ENCODE data around the gene NUCKS1.

The NUCKS1 gene

DNA sequence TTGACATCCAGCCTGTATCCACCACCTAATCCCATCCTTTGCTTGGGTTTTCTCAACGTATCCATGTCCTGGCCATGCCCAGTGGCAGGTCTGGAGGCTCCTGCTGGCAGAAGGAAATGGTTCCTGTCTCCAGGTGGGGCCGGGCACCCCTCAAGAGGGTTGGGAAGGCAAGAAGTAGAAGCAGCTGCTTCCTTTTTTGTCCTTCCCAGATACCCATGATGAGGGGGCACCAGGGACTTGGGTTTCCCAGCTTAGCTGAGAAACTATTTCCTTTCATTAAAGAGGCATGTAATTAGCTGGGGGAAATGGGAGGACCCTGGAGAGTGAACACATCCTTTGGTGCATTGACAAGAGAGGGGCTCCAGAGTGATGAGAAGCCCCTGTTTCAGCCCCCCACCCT lies 48.6 kb downstream of the NUCKS1 start:
- DNase-seq (ENCODE audit: low spot score) (no peak), FAIRE-seq (no peak)

DNA sequence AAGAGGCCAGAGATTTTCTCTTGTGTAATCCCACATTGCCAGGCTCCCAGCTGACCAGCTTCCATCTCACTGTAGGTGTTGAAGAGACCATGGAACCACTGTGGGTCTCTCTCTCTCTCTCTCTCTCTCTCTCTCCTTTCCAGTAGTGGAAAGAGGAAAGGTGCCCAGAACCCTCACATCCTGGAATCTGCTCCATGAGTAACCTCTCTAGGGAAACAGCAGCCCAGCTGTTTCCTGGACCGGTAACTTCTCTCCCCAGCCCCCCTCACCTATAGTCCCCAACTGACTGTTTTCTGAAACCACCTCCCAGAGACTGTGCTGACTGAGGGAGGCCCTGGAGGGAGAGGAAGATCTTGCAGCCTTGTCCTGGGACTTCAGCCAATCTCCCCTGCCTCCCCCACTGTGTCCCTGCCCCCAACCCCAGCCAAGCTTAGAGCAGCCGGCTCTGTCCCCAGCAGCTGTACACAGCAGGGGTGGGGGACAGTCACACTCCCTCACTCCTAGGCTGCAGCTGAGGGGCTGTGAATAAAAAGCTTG lies 49.0 kb downstream of the NUCKS1 start:
- FAIRE-seq (no peak), DNase-seq (ENCODE audit: low spot score) (no peak)

DNA sequence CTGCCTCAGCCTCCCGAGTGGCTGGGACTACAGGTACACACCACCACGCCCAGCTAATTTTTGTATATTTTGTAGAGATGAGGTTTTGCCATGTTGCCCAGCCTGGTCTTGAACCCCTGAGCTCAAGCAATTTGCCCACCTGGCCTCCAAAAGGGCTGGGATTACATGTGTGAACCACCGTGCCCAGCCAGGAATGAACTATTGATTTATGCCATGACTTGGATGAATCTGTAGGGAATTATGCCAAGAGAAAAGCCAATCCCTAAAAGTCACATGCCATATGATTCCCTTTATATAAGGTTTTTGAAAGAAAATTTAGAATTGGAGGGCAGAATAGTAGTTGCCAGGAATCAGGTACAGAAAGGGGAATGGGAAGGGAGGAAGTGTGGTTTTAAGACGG lies 50.6 kb downstream of the NUCKS1 start:
- no peak for FAIRE-seq

DNA sequence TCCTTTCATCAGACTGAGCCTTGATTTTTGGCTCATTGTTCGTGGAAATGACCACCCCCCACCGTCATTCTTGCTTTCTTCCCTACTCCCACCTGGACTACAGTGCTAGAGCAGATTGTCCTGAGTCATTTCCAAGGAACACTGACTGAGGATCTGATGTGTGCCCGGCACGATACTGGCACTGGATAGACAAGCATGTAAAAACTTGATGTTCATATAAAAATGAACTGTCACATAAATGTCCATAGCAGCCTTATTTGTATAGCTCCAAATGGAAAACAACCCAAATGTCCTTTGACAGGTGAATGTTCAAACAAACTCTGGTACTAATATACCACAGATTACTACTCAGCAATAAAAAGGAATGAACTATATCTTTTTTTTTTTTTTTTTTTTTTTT lies 51.1 kb downstream of the NUCKS1 start:
- DNase-seq (ENCODE audit: low spot score) (no peak), FAIRE-seq (no peak)

More for the DNA sequence above, 50.6 kb downstream of the NUCKS1 start:
- DNase-seq (ENCODE audit: low spot score), result no peak

DNA sequence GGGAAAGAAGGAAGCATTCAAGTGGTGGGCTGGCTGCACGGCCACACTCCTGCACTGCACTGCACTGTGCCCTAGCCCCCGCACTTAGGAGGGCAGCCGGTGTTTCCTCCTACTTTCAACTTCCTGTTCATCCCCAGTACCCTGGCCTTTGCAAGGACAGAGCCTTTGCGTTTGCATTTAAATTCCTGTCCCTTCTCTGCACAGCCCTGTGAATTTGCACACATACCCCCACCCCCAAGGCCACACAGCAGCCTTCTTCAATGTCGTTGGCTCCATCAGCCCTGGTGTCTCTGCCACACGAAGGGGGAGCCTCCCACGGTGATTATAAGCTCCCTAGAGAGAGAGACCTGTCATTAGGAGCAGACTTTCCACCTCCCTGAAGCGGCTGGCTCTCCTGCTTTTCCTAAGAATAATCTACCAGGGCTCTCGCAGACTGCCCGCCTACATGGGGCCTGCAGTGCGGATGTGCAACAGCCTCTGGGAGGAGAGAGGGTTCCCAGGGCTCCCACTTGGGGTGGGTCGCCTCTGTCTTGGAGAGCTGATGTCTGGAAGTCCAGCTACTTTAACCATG lies 56.5 kb downstream of the NUCKS1 start:
- DNase-seq (ENCODE audit: low spot score) (no peak), FAIRE-seq (no peak)

DNA sequence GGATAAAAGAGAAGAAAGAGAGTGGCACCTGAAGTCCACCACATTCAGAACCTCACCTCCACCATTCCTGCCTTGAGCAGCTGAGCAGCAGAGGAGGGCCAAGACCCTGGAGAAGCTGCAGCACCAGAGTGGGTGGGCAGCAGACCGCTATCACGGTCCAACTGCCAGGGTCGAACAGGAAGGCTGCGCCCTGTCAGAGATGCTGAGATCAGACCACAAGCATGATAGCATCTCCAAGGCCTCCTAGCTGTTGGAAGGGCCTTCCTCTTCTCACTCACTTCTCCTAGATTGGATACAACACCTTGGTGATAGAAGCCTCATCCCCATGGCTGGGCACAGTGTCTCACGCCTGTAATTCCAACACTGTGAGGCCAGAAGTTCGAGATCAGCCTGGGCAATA lies 57.6 kb downstream of the NUCKS1 start:
- DNase-seq (ENCODE audit: low spot score), result no peak
- FAIRE-seq, result no peak

DNA sequence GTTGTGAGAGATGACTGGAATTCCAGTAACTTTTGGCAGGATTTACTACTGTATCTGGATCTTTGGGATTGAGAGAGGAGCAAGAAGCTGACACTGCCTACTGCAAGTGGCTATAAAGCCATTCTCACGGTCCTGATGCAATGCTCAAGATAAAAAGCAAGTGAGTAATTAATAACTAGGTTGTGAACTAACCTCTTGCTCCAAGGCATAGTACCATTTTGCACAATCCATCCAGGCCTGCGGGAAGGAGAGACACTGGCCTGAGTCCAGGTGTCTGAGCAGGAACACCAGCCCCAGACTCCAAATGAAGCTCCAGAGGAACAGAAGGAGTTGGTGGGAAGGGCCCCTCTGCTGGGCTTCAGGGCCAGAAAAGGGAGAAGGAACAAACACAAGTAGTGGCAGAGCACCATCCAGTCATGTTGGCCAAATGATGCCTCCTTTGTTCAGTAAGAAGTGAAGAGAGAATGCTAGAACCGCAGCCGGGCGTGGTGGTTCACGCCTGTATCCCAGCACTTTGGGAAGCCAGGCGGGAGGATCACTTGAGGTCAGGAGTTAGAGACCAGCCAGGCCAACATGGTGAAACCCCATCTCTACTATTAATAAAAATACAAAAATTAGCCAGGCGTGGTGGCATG lies 59.7 kb downstream of the NUCKS1 start:
- no peak for DNase-seq (ENCODE audit: low spot score)
- FAIRE-seq, result no peak

DNA sequence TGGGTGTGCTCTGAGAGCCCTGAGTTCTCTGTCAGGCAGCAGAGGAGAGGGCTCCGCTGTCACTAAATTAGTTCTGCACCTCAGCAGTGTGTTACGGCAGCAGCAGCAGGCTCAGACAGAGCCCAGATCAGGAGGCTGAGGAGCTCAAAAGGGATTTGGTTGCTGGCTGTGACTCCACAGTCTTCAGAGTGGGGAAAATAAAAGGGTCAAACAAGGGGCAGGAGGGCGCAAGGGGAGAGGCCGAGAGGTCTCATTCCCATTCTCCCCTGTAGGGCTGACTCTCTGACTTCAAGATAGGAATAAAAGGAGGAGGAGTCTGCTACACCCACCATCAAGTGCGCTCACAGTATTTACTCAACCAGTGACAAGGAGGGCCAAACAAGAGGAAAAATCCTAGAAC lies 60.5 kb downstream of the NUCKS1 start:
- DNase-seq (ENCODE audit: low spot score) (no peak), FAIRE-seq (no peak)

DNA sequence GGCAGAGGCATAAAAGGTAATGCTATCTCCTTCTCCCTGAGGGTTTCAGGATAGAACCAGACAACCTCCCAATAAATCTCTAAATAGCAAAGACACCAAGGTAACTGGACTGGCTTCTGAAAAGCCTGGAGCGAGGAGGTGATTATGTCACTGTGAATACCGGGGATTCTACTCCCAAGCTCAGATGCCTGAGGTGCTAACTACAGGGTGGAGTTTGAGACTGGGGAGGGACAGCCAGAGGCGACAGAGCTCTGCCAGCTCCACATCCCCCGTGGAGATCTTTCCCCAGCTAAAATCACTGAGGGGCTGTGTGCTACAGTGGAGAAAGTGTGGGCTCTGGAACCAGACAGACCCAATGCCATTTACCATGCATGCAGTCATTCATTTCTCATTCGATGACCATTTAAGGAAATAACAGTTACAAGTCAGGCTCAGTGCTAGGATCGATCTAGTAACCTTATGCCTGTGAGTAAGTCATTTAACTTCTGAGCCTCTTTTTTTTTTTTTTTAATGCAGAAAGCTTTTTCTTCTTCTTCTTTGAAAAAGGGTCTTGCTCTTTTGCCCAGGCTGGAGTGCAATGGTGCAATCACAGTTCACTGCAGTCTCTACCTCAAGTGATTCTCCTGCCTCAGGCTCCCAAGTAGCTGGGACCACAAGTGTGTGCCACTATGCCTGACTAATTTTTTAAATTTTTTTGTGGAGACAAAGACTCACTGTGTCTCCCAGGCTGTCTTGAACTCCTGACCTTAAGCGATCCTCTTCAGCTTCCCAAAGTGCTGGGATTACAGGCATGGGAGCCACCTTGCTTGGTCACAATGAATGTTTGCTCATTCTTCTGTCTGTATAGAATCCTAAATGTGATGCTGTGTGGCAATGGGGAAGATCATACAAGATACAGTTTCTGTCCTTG lies 61.6 kb downstream of the NUCKS1 start:
- DNase-seq (ENCODE audit: low spot score) (no peak), FAIRE-seq (no peak)

DNA sequence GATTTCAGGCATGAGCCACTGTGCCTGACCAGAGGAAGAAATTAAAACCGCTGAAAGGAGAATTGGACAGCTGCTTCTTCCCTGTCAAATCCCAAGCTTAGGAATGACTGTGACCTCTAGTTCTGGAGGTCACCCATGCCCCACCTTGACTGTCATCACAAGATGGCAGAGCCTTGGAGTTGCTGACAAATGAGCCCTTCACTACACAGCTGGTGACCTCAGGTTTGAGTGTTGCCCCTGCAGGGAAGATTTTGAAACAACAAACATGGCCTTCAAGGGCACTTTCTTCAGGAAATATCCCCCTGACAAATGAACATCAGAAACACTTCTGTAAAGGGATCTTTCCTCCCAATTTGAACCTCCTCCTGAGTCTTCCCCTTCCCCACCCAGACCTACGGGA lies 62.7 kb downstream of the NUCKS1 start:
- no peak for DNase-seq (ENCODE audit: low spot score)
- FAIRE-seq, result no peak

DNA sequence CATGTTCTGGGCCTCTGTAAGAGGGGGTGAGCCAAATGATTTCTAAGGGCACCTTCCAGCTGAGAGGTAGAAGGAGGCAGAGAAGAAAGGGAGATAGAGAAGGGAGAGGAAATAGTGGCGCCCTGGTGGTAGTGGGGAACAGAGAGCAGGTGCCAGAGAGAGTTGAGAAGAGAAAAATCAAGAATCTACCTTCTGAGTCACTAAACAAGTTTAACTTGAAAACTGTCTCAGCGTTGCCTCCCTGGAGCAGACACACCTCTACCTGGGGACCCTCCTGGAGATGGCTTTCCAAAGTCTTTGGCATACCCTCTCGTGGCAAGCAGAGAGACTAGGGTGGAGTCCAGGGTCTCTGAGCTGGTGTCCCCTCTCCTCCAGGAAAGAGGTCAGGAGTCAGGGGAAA lies 68.6 kb downstream of the NUCKS1 start:
- no peak for DNase-seq (ENCODE audit: low spot score)
- FAIRE-seq, result no peak

DNA sequence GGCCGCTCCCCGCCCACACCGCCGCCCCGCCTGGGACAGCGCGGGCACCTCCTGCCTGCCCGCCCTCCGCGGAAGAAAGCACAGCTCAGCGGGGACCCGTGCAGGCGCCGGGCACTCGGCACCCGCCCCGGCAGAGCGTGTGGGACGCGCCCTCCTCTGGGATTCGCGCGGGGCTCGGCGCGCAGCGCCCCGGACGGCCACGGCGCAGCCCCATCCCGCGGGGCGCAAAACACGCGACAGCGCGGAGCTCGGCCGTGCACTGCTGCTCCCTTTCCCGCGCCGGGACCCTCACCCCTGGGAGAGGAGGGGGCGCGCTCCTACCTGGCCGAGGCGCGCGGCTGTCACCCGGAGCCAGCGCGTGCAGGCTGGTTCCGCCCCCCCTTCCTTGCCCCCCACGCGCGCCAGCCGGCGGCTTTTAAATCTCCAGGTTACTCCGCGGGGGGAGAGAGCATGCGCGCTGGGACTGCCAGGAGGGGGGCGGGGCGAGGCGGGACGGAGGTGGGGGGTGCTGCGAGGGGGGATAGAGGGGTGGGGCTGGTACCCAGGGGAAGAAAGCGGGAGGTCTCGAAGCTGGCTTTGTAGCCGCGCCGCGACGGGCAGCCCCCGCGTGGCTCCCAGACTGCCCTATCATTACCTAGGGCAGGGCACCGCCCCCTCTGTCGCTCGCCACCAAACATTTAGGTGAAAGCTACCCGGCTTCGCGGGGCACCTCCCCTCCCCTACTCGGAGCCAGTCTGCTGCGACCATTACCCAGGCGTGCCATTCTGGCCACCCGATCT lies 69.7 kb downstream of the NUCKS1 start, which contains the start of gene SLC45A3:
SLC45A3 (minus strand) TSS at position 437 of the 779 bp plus-strand sequence. CDS start 15,853 bp downstream, outside the sequence.
- no peak for FAIRE-seq
- peak; percentile 81 for DNase-seq (ENCODE audit: low spot score)

DNA sequence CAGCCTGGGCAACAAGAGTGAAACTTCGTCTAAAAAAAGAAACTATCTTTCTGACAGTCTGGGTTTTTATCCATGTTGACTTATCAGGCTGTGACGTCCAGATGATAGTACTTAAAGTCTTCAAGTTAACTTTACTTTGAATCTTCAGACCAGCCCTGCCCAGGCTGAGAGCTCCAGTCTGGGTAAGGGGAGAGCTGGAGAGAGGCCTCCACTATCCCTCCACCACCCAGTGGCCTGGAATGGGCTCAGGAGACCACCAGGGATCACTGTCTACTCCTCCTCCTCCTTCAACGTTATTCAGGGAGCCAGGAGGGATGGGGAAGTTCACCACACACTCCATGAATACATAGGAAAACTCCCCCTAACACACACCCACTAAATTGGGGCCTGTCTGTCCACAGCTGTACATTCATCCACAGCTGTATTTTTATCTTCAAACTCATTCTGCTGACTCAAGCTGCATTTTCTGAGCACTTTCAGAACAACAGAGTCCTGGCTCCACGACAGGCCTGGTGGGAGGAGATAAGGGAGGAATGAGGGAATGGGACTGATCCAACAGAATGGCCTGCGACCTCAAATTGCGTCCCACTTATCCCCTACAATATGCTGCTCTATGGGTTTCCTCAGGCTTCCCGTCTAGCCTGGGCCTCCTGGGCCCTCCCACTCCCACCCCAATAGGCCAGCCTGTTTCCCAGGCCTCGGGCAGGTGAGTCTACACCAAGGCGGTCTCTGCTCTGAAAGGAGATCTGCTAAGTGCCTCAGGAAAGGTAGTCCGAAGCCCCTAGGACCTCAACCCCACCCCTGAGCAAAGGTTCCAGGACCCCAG lies 71.5 kb downstream of the NUCKS1 start:
- FAIRE-seq, result no peak
- no peak for DNase-seq (ENCODE audit: low spot score)

DNA sequence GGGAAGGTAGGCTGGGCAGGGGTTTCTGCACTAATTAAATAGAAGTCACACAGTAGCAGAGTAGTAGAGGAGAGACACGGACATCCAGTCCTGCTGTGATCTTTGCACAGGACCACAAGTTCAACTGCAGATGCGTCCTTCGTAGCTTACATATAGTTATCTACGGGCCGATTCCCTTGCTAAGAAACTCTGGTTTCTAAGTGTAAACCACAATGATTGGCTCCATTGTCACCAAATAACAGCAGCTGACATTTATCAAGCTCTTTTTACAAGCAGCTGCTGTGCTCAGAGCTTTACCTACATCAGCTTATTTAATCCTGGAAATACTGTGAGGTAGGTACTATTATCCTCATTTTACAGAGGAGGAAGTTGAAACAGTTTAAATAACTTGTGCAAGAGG lies 72.8 kb downstream of the NUCKS1 start:
- FAIRE-seq (no peak), DNase-seq (ENCODE audit: low spot score) (no peak)

DNA sequence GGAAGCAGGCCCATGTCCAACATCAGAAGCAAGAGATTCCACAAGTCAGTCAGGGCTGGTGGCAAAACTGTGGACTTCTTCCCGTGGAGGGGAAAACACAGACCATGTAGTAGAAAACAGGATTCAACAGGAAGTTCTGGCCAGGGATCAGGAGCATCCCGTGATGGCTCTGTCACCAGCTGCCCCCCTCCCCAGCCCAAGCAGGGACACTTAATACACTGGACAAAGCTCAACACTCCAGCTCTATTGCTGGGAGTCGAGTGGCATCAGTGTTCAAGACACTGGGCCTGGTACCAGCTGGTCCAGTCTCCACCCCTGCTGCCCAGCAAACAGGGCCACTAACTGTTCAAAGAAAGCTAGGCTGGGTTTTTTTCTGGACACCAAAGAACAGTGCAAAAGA lies 73.4 kb downstream of the NUCKS1 start:
- FAIRE-seq (no peak), DNase-seq (ENCODE audit: low spot score) (no peak)

DNA sequence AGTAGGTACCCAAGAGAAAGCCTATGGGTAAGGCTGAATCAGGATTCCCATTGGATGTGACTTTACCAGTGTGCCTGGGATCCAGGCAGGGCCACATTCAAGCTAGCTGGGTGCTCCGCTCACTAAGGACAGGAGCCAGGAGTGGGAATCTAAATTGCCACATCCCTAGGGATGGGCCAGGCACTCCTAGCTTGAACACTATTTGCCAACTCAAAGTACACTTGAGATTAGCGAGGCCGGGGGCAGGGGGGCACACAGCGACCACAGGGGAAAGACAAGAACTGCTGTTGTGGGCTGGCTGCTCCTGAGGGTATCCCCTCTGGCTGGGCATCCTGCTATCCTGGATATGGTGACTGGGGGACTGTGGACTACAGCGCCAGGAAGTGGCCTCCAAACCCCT lies 74.0 kb downstream of the NUCKS1 start:
- DNase-seq (ENCODE audit: low spot score) (no peak), FAIRE-seq (no peak)

DNA sequence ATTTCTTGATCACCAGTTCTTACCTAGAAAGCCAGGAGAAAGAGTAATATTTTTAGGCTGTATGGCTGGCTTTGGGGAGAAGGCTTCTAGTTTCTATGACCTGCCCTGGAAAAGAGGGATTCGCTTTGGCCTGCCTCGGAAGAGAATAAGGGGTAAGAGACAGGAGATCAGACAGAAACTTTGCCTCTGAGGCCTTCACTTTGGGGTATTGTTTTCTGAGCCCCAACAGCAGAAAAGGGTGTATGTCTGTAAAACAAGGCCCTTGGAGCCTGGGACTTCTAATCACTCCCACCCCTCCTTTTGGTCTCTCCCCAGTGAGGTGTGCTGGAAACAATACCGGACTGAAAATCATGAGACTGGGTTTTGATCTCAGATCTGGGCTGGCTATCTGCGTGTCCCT lies 74.7 kb downstream of the NUCKS1 start:
- FAIRE-seq, result no peak
- no peak for DNase-seq (ENCODE audit: low spot score)

DNA sequence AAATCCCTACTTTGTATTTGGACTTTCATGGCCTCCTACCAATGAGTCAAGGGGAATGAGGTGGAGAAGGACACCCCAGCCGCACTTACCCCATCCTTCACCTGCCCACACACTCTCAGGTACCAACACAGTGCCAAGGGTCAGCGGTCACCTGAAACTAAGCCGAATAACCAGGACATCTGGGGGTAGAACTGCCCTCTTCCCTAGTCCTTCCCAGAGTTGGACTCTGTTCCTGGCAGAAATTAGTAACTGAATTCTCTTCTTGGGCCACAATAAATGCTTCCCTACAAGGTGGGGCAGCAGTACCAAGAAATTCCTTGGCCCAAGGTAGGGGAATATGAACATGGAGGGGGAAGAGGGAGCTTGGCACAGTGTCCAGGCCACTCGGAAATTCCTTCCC lies 77.0 kb downstream of the NUCKS1 start:
- DNase-seq (ENCODE audit: low spot score), result no peak
- FAIRE-seq, result no peak

DNA sequence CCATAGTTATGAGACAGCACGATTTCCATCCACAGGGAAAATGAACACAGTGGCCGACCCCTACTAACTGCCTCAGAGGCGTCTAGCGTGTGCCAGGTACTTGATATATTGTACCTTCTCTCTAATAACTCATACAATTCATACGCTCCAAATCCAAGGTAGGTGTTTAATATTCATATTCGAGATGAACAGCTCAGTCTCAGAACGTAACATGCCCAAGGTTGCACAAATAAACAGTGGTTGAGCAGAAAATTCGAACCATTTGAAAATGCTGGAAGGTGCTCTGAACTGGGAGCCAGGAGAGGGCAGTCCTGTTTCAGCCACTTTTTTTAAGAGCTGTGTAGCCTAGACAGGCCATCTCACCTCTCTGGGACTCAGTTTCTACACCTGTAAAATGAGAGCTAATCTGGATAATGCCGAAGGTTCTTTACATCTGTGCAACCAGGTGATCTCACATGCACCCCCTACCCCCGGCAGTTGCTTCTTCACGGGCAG lies 77.5 kb downstream of the NUCKS1 start:
- FAIRE-seq, result no peak

More for the DNA sequence above, 77.5 kb downstream of the NUCKS1 start:
- no peak for DNase-seq (ENCODE audit: low spot score)
